GM21737 (cell line): Measurements from ENCODE around the gene ARHGAP6.

Experiments used
- ATAC-seq: cut with Tn5 transposase; IDR thresholded peaks from one replicate; pipeline ENCODE4 v1.9.1; 2021; ENCODE audit warnings: mild to moderate bottlenecking, moderate library complexity; ENCODE audit not compliant: unreplicated experiment

The ARHGAP6 gene

GRCh38 chrX:11406109-11406765 is 259.5 kb downstream of the ARHGAP6 start:
- ATAC-seq, result no peak

- no peak for ATAC-seq
Observed at GRCh38 chrX:11403631-11404030, 262.1 kb downstream of the ARHGAP6 start.

DNA sequence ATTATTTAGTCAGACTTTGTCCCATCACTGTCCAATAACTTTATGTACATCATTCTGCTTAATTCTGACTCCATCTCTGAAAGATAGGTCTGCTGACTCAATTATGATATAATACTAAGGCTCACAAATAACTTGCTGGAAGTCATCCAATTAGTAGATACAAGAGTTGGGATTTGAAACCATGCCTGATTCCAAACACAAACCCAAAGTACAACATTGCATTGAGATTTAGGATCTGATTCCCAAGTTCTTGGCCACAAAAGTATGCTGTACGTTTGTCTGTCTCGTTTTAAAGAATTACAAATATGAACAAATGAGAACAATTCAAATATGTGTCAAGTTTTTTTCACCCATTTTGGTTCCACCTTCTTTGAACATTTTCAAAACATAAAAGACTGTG is 263.8 kb downstream of the ARHGAP6 start:
- no peak for ATAC-seq

DNA sequence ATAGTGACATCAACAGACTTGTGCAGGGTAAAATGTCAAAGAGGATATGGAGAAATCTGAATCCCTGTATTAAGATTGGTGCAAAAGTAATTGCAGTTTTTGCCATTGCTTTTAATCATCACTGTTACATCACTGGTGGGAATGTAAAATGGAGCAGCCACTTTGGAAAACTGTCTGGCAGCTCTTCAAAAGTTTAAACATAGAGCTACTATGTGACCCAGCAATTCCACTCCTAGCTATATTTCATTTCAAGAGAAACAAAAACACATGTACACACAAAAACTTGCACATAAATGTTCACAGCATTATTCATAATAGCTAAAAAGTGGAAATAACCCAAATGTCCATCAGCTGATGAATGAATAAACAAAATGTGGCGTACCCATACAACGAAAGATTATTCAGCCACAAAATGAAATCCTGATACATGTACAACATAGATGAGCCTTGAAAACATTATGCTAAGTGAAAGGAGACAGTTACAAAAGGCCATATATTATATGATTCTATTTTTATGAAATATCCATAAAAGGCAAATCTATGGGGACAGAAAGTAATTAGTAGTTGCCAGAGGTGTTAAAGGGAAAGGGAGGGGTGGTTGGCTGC is 266.1 kb downstream of the ARHGAP6 start:
- ATAC-seq, result no peak

GRCh38 chrX:11398785-11399184 is 266.9 kb downstream of the ARHGAP6 start:
- no peak for ATAC-seq

GRCh38 chrX:11398139-11398538 is 267.6 kb downstream of the ARHGAP6 start:
- ATAC-seq, result no peak

DNA sequence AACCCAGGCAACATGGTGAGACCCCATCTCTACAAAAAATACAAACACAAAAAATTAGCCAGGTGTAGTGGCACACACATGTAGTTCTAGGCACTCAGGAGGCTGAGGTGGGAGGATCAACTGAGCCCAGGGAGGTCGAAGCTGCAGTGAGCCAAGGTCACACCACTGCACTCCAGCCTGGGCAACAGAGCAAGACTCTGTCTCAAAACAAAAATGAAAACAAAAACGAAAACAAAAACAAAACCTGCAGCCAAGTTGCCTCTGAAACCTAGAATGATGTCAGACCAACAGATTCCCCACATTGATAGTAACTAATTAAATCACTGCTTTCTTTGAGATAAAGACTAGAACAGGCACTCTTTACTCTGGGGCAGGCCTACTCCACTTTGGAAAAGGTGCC is 268.0 kb downstream of the ARHGAP6 start:
- ATAC-seq, result no peak

- no peak for ATAC-seq
Observed at GRCh38 chrX:11395859-11396258, 269.9 kb downstream of the ARHGAP6 start.

DNA sequence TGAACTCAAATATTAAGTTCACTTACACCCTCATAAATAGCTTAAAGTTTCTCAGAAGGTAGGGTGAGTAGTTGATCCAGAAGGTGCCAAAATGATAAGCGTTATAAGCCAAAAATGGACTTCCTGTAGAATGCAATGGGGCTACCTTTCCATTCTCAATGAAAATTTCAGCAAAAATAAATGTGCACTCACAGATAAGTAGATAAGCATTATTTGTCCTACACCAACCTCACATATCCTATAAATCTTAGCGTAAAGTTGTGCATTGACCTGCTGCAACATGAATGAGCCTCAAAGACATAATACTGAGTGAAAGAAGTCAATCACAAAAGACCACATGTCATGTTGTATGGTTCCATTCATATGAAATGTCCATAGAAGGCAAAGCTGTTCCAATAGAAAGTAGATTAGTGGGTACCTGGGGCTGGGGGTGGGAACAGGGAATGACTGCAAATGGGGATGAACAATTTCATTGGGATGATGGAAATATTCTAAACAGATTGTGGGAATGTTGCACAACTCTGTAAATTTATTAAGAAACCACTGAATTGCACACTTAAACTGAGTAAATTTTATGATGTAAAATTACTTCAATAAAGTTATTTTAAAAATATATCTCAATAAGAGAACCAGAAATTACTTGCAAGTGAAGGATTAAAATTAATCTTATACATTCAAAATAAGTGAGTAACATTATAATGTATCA is 271.6 kb downstream of the ARHGAP6 start:
- ATAC-seq, result no peak

DNA sequence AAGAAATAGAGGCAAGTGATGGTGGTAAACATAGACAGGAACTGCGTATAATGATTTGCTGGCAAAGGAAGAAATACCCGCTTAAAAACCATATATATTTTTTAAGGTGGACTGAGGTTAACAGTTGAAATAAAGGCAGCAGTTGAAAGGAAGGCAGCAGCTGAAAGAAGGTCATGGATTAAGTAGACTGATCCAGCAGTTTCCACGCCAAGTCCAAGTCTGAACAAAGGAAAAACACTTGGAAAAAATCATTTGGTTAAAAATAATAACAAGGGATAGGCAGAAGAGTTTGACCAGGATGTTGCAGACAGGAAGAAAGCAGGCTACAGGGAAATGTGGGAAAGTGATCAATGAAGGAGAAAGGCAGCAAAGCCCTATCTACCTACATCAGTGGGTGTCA is 278.9 kb downstream of the ARHGAP6 start:
- ATAC-seq, result no peak

GRCh38 chrX:11386001-11386523 is 279.7 kb downstream of the ARHGAP6 start:
- ATAC-seq, result no peak

GRCh38 chrX:11382930-11383329 is 282.8 kb downstream of the ARHGAP6 start:
- ATAC-seq, result no peak

DNA sequence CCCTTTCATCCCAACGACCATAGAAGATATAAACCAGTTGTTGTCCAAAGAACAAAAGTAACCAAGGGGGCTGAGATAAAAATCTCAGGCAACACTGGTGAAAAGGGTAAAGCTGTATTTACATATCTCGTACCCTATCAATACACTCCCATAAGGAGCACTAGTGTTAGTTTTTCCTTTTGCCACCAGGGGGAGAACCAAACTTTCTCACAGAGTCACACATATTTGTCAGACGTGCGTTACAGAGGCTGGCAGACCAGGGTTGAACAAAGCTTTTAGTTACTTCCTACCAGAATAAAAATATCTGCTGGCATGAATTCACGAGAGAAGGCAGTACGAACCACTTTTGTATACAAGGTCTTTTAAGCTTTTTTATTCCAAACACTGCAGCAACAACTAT is 284.3 kb downstream of the ARHGAP6 start:
- peak; percentile 62 for ATAC-seq

DNA sequence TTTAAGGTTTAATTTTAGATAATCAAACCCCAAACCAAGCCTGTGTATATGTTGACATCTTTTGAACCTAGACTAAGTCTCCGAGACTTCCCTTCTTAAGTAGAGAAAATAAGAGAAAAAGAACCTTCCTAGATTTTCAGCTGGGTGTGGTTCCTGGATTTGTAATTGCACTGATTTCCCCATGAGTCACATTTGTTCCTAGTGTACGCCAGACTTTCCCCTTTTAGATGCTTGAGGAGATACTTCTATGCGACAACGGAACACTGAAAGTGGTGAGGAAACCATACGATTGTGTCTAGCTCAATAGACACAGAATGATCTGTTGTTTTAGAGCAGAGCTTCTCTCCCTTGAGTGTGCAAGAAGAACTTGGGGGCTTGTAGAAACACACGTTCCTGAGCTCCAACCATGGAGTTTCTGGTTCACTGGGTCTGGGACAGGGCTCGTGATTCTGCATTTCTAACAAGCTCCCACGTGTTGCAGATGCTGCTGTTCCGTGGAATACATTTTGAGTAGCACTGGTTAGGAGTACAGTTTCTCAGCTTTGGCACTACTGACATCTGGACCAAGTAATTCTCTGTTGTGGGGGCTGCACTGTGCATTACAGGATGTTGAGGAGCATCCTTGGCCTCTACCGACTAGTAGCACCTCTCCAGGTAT is 285.4 kb downstream of the ARHGAP6 start:
- no peak for ATAC-seq

- ATAC-seq, result no peak
Observed at GRCh38 chrX:11376163-11376562, 289.6 kb downstream of the ARHGAP6 start.

- ATAC-seq, result no peak
Observed at GRCh38 chrX:11375614-11376119, 290.1 kb downstream of the ARHGAP6 start.

- no peak for ATAC-seq
Observed at GRCh38 chrX:11374570-11374969, 291.1 kb downstream of the ARHGAP6 start.

- ATAC-seq, result no peak
Observed at GRCh38 chrX:11371106-11371505, 294.6 kb downstream of the ARHGAP6 start.

- no peak for ATAC-seq
Observed at GRCh38 chrX:11367609-11368430, 297.9 kb downstream of the ARHGAP6 start.

DNA sequence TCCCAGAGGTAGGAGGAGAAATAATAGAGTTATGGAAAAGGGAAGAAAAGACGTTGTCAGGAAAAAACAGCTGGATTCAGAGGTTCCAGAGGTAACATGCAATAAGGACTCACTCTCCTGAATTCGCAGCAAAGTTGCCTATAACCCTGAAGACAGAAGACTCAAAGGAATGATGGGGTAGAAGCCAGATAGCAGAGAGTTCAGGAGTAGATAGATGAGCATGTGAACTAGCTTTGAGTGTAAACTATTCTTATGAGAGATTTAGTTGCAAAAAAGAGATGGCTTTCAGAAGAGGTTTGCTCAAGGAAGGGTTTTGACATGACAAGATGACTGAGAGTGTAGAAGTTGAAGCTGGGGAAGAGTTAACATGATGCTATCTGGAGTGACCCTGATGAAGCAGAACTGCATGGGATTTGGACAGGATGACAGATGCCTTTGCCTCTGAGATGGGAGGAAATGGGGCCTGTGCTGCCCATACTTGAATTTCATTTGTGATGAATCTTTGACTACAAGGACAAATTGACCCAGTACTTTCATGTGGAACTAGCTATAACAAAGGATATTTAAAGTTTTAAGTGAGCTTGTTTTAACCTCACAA is 298.6 kb downstream of the ARHGAP6 start:
- no peak for ATAC-seq
